DMS114 treated with DMSO at 0.1 percent for 48 hours (cell line): Measurements from ENCODE around the gene ABCC11.

ENCODE experiments used
- DNase-seq: peaks from one replicate; lab custom pipeline; 2025; ENCODE audit not compliant: unreplicated experiment; lab: John Stamatoyannopoulos, UW

ABCC11 gene

GRCh38 chr16:48133455-48134211 lies 113.7 kb downstream of the ABCC11 start:
- DNase-seq = no peak

- no peak for DNase-seq
Observed at GRCh38 chr16:48132696-48133095, 114.6 kb downstream of the ABCC11 start.

- no peak for DNase-seq
Observed at GRCh38 chr16:48131201-48131935, 116.0 kb downstream of the ABCC11 start.

GRCh38 chr16:48129926-48130325 lies 117.4 kb downstream of the ABCC11 start:
- DNase-seq = no peak

- no peak for DNase-seq
Observed at GRCh38 chr16:48128769-48129168, 118.6 kb downstream of the ABCC11 start.

- DNase-seq = no peak
Observed at GRCh38 chr16:48126801-48127644, 120.3 kb downstream of the ABCC11 start.

GRCh38 chr16:48125888-48126287 lies 121.5 kb downstream of the ABCC11 start:
- DNase-seq = no peak

- no peak for DNase-seq
Observed at GRCh38 chr16:48124266-48124665, 123.1 kb downstream of the ABCC11 start.

- DNase-seq = no peak
Observed at GRCh38 chr16:48123104-48123788, 124.1 kb downstream of the ABCC11 start.

GRCh38 chr16:48121276-48121675 lies 126.1 kb downstream of the ABCC11 start:
- DNase-seq = no peak

GRCh38 chr16:48118841-48119240 lies 128.5 kb downstream of the ABCC11 start:
- no peak for DNase-seq

- DNase-seq = peak; percentile 23
Observed at GRCh38 chr16:48117217-48118105, 129.9 kb downstream of the ABCC11 start.
